Prostate gland (tissue), 2 donors: Measurements from ENCODE around the gene NEGR1.

Source experiments
- CTCF ChIP-seq, 4 experiments: fragments of 200-600 bp in 2 of 4; fragments of 450-650 bp in 2 of 4; sonication (generic) in 2 of 4; IDR thresholded peaks; 1 replicate in 3 of 4; 2 replicates in 1 of 4; pipeline ENCODE4 v1.5.1; 2016 to 2019; ENCODE audit warnings: antibody characterized with exemption in 4 of 4, mild to moderate bottlenecking in 2 of 4, moderate library complexity in 2 of 4
- POLR2A ChIP-seq: fragments of 450-650 bp; IDR thresholded peaks from one replicate; pipeline ENCODE4 v1.6.1; 2016; ENCODE audit warnings: antibody characterized with exemption, mild to moderate bottlenecking
- POLR2AphosphoS5 ChIP-seq: sonication (generic); formaldehyde crosslinking; IDR thresholded peaks from one replicate; pipeline ENCODE4 v1.6.1; 2017; ENCODE audit warnings: antibody characterized with exemption

- TF ChIP-seq CTCF (IDR thresholded peaks at IDR 0.05) (no peak), POLR2AphosphoS5 (no peak), POLR2A (no peak)
Measured at GRCh38 chr1:72184099-72184701, 98.1 kb downstream of the NEGR1 start.
